Measurements from ENCODE around the gene OR5K1.

Gene OR5K1

GRCh38 chr3:98514948-98515347 lies 51.9 kb downstream of the OR5K1 start:
- no peak for DNase-seq (ENCODE audit: low spot score)

- DNase-seq (ENCODE audit: low spot score), result no peak
Measured at GRCh38 chr3:98518816-98519215, 55.8 kb downstream of the OR5K1 start.

- DNase-seq (ENCODE audit: low spot score), result no peak
Measured at GRCh38 chr3:98519351-98519750, 56.4 kb downstream of the OR5K1 start.

GRCh38 chr3:98521897-98522543 lies 59.0 kb downstream of the OR5K1 start:
- peak; percentile 18 for DNase-seq (ENCODE audit: low spot score)

Data from germinal center (tissue), 1 donor.